ENCODE data around the gene SFT2D2. TPM values are rescaled to one million over a fixed set of nuclear protein-coding genes. Genes with fewer than 3 reads are reported as not detected.

The SFT2D2 gene
- total RNA-seq = 51.0 and 60.9 TPM in 2 replicates

DNA sequence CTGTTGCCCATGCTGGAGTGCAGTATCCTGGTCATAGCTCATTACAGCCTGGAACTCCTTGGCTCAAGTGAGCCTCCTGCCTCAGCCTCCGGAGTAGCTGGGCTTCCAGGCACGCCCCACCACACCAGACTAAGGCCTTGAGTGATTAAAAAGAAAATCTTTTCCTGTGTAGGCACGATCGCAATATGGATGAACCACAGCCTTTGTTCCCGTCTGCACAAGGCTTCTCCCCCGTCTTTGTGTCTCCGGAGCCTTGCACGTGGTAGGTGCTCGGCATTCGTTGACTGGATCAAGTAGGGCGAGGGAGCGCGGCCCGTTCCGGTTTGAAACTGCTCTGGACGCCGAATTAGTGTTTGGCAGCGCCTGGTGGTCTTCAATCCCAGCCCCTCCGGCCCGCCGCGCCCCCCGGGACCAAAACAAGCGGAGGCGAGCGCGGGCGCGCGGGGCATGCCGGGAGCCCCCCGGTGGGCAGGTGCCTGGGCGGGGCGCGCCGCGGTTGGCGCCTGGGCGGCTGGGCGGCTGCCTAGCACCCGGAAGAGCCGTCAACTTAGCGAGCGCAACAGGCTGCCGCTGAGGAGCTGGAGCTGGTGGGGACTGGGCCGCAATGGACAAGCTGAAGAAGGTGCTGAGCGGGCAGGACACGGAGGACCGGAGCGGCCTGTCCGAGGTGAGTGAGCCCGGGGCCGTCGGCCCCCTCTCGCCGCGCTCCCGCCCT lies at the start of gene SFT2D2:
SFT2D2 (plus strand) TSS at position 529 of the 715 bp plus-strand sequence; CDS start at position 605, 76 bp downstream.

DNA sequence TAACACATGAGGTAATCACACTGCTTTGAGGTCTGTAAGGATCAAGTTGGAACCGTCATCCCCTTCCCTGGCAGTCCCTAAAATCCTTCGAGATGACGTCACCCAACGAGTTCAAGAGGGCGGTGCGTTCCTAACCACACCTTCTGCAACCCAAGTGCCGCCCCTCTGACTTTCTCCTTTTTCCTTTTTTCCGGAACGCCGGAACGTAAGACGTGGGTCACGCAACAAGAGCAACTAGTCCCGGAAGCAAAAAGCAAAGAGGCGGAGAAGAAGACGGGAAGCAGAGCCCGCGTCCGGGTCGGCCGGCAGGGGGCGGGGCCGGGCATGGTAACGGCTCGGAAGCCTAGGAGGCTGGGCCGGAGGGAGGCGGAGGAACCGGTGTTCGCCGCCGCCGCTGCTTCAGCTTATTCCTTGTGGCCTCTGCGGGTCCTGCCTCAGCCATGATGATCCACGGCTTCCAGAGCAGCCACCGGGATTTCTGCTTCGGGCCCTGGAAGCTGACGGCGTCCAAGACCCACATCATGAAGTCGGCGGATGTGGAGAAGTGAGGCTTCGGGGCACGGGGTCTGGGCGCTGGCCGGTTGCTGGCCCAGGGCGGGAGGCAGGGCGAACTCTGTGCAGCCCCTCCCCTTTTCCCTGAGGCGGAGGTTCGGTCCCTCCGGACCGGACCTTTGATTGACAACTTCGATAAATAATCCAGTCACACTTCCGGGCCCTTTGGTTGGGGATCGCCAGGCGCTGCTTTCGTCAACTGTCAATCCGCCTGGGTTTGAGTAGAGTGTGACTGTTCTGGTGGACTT lies 47.0 kb upstream of the SFT2D2 start, which contains the start of gene TIPRL:
TIPRL (plus strand) TSS at position 325 of the 800 bp plus-strand sequence; CDS start at position 441, 116 bp downstream.

DNA sequence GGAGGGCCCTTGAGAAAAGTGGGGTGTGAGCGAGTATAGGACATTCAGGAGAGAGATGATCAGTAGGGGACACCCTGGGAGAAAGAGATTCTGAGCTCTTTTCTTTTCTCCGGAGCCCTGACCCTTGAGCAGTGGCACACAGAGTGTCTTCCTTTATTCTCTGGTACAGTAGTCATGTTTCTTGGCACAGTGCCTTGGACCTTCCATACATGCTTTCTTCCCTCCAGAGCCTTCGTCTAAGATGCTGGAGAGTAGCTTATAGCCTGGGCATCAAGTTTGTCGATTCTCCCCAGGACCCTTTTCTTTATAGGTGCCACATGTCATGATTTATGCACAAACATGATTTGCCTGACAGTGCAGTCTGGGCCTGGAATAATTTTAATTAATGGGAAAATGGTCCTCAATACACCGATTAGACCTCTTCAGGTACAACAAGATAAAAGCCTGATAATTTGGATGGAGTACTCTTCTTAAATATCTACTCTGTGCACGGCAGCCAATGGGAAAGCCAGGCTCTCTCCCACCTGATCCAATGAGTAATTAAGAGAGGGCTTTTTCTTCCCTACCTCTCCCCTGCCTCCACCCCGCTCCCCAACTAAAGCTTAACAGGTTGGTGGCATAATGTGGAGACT lies 54.6 kb downstream of the SFT2D2 start, which contains the start of gene TBX19:
TBX19 (plus strand) TSS at position 582 of the 632 bp plus-strand sequence. CDS start 214 bp downstream, outside the sequence.

Small RNAs within 50 kb of the gene (small RNA-seq; reads per million reads assigned to genes)
- not detected for gene AL021397.1
- gene RNU6-1310P = not detected

Other genes with a start within 250 kb of the SFT2D2 start
- gene GPR161, start 89.1 kb upstream of the SFT2D2 start, total RNA-seq = 20.6 and 26.3 TPM in 2 replicates
- 27.1 and 33.8 TPM in 2 replicates for gene TIPRL, start 47.0 kb upstream of the SFT2D2 start, total RNA-seq
- 0.86 and 0.98 TPM in 2 replicates for gene TBX19, start 54.9 kb downstream of the SFT2D2 start, total RNA-seq